OCI-M1 (cell line): ENCODE measurements around the gene OTX1.

ENCODE experiments used
- DNase-seq: peaks from one replicate; lab custom pipeline; 2025; lab: John Stamatoyannopoulos, UW

OTX1 gene

DNA sequence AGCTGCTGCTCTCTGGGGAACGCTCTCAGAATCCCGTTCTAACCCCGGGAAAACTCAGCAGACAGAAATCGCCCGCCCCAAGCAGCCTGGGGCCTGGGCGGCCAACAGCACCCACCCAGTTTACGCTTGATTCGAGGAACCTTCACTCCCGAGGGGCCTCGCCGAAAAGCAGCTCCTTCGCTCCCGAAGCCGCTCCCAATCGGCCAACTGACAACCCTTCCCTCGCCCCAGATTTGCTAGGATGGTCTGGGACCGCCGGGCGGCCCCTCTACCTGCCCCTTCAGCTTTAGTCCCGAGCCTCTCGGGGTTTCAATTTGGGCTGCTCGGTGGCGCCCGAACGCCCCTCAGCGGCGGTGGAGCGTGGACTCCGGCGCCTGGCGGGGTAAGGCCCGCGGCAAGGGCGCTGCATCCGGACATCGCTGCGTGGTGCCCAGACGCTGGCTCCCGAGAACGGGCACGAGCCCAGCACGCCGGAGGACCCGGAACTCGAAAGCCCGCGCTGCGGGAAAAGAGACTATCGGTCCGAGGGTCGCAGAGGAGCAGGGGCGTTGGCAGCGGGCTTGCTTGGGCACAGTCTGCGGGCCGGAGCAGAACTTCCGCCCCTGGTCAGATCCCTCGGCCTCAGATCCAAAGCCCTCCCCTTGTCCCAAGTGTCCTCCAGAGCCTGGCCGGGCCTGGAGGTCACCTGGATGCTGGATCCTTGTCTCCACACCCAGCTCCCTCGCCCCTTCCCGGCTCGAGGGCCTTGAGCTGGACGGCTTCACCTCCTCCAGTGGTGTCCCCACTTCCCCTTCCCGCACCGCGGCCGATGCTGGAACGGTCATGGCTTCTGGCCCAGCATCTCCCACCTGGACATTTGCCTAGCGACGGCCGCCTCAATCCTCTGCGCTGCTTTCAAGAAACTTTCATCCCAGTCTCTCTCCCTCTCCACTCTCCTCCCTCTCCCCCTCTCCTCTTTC is 3.0 kb upstream of the OTX1 start:
- no peak for DNase-seq

GRCh38 chr2:63048367-63049171 is 2.1 kb upstream of the OTX1 start:
- no peak for DNase-seq

- no peak for DNase-seq
Measured at GRCh38 chr2:63049211-63049969, 1.2 kb upstream of the OTX1 start.

GRCh38 chr2:63049970-63050333 is 678 bp upstream of the OTX1 start:
- DNase-seq, result peak; percentile 57

GRCh38 chr2:63051042-63051794 is 588 bp downstream of the OTX1 start:
- no peak for DNase-seq

GRCh38 chr2:63051795-63052333 is 1.2 kb downstream of the OTX1 start:
- DNase-seq, result no peak

GRCh38 chr2:63052411-63053080 is 1.9 kb downstream of the OTX1 start:
- DNase-seq, result no peak

- no peak for DNase-seq
Measured at GRCh38 chr2:63053081-63053888, 2.7 kb downstream of the OTX1 start.

DNA sequence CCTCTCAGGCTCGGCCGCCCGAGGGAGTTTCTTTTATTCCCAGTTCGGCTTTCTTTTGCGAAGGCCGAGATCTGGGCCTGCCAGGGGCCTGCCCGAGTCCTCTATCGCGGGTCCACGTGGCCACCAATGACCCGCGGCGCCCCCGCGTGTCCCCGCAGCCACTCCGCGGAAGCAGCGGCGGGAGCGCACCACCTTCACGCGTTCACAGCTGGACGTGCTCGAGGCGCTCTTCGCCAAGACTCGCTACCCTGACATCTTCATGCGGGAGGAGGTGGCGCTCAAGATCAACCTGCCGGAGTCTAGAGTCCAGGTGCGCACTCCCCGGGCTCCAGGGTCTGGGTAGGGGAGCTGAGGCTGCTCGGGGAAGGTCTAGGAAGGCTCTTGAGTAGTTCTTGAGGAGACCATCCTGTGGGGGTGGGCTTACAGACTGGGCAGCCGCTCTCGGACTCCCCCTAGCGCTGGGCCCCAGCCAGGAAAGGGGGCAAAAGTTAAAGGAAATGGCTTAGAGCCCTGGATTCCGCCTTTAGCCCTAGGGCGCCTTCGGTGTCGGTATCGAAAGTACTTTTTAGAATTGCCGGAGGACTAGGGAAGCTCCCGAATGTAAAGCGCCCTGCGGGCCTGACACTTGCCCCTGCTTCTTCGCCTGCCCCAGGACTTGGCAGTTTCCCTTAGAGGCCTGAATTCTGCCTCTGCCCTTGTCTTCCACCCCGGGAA is 3.4 kb downstream of the OTX1 start:
- no peak for DNase-seq

GRCh38 chr2:63054841-63055225 is 4.2 kb downstream of the OTX1 start:
- DNase-seq, result no peak

DNA sequence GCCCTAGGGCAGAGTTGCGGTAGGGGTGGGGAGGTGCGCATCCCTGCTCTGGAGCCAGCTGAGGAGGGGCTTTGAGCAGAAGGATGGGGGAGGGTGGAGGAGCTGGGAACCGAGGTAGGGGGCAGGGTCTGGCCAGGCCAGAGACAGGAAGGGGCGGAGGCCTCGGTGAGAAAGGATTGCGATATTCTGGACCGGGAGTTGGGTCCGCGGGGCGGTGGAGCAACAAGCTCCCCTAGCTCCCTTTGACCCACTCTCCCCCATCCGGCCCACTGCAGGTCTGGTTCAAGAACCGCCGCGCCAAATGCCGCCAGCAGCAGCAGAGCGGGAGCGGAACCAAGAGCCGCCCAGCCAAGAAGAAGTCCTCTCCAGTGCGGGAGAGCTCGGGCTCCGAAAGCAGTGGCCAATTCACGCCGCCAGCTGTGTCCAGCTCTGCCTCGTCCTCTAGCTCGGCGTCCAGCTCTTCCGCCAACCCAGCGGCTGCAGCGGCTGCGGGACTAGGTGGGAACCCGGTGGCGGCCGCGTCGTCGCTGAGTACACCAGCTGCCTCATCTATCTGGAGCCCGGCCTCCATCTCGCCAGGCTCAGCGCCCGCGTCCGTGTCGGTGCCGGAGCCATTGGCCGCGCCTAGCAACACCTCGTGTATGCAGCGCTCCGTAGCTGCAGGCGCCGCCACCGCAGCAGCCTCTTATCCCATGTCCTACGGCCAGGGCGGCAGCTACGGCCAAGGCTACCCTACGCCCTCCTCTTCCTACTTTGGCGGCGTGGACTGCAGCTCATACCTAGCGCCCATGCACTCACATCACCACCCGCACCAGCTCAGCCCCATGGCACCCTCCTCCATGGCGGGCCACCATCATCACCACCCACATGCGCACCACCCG is 4.8 kb downstream of the OTX1 start:
- no peak for DNase-seq

DNA sequence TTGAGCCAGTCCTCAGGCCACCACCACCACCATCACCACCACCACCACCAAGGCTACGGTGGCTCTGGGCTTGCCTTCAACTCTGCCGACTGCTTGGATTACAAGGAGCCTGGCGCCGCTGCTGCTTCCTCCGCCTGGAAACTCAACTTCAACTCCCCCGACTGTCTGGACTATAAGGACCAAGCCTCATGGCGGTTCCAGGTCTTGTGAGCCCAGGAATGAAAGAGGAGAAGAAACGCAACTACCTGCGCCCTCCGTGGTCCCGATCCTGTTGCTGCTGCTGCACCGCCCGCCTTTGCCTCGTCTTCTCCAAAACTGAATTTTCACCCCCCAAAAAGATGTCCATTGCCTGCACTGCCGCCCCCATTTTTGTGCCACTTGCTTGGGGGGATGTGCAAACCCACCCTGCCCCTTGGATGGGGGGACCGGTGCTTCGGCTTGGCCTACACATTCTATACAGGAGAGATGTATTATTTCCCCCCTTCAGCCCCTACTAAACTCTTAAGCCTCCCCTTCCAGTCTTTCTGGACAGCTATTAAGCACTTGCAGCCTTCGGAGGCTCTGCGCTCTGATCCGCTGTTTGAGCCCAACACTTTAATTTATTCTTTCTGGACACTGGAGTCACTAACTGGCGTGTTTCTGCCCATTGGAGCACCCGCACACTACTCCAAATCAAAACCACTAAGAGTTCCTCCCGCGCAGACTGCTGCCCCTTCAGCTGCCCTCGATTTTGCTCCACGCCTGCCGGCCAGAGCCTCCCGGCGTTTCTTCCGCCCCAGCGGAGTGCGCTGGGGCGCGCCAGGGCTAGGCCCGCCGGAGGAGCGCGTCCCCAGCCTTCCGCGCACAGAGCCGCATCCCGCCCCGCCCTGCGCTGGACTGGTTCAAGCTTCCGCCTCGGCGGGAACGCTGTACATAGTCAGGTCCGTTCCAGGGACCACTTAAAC is 5.7 kb downstream of the OTX1 start:
- no peak for DNase-seq

DNA sequence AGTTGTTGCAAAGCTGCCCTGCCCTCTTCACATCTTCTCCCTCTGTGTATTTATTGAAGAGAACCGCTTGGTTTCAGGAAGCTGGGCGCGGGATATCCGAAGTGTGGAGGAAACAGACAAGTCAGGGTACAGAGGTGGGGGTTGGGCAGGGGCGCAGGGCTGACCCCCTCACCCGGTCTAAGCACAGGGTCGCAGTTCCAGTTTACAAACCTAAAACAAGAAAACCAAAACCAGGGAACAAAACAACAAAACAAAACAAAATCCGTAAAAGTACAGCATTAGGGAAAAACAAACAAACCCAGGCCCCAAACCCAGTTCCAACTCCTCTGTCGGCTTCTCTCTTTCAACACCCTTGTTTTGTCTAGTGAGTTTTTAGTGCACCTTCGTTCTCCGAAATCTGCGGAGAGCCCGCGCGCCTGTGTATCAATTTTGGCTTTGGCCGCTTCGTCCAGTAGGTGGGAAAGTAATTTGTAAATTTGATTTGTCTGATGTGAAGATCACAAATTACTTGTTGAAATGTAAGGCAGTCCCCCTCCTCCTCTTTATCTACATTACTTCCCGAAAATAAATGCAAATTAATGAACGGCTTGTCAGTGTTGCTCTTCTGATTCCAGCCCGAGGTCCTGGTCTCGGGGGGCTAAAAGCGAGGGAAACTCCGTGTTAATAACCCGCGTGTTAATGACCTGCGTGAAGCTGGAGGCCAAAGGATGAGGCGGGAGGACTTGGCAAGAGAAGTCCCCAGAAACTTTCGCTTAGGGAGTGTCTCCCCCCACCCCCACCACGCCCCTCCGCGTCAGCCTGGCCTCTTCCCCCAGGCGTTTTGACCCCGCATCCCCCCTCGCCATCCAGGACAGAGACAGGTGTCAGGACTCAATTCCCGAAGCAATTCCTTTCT is 6.9 kb downstream of the OTX1 start:
- DNase-seq, result no peak

DNA sequence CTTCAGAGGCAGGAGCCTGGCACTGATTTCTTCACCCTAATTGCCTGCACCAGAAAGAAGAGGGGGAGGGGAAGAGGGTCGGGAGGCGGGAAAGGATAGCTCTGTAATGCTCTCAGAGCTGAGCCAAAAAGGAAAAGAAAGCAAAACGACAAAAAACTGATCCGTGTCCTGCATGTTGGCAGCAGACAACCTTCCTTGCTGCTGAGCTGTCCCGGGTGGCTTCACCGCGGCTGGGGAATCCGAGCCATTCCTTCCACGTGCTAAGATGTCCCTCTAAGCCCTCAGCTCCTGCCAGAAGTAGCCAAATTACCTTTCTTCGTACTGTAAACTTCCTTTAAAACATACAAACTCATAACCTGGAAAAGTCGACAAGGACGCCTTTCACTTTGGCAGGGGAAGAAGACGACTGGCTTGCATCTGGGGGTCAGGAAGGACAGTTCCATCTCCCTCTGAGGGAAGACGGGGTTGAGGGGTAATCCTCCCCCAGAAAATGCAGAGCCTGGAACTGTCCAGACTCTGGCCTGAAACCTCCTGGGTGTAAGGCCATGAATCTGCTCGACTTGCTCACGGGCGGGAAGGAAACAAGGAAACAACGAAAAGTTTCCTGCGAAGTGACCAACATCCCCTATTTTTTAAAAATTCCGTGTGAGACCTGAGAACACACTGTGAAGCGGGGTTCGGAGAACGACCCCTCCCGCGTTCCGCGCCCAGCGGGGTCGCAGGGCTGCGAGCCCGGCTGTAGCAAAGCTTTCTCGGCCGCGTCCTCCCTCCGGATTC is 7.7 kb downstream of the OTX1 start:
- no peak for DNase-seq
